Large intestine (tissue), 3 donors: Measurements from ENCODE around the gene MRFAP1. TPM values are rescaled to one million over a fixed set of nuclear protein-coding genes. Genes with fewer than 3 reads are reported as not detected.
"Not testable (repeated sequence)": the region's sequence is repeated elsewhere in the genome, so short reads cannot be mapped to it uniquely, and the experiment has no call there.

Experiments
- DNase-seq, 2 donors: peaks; one replicate each; pipeline versions ENCODE4 v3.0.0 to v3.0.0-alpha.2; 2013
- H3K27ac ChIP-seq: one replicate; pipeline ENCODE4 v1.5.1; 2013; ENCODE audit warnings: low read length
- H3K27me3 ChIP-seq: 2 replicates; pipeline ENCODE4 v1.6.1; 2013; ENCODE audit warnings: low read length; ENCODE audit not compliant: control insufficient read depth, insufficient read depth
- H3K36me3 ChIP-seq: 2 replicates; pipeline ENCODE4 v1.6.1; 2013; ENCODE audit warnings: low read length; ENCODE audit not compliant: control insufficient read depth, insufficient read depth
- H3K4me1 ChIP-seq: one replicate; pipeline ENCODE4 v1.6.1; 2013; ENCODE audit warnings: low read length; ENCODE audit not compliant: control insufficient read depth, insufficient read depth
- H3K4me3 ChIP-seq: one replicate; pipeline ENCODE4 v1.5.1; 2013; ENCODE audit warnings: low read length
- H3K9me3 ChIP-seq: one replicate; pipeline ENCODE4 v1.6.1; 2013; ENCODE audit warnings: mild to moderate bottlenecking, low read depth, low read length, moderate library complexity; ENCODE audit not compliant: control insufficient read depth
- WGBS: methylation state at CpG from one replicate; pipeline ENCODE4 v1.1.5; 2013; ENCODE audit warnings: low lambda C conversion rate; ENCODE audit not compliant: insufficient coverage; 5-methylcytosine and 5-hydroxymethylcytosine counted together
- polyA plus RNA-seq: library from polyadenylated mRNA; unstranded; fragments of 120-200 nt; gene quantifications from one replicate; pipeline ENCODE4 v1.2.1, GENCODE V29; 2013

MRFAP1 gene
- polyA plus RNA-seq, 1 donor, result 244 TPM

DNA sequence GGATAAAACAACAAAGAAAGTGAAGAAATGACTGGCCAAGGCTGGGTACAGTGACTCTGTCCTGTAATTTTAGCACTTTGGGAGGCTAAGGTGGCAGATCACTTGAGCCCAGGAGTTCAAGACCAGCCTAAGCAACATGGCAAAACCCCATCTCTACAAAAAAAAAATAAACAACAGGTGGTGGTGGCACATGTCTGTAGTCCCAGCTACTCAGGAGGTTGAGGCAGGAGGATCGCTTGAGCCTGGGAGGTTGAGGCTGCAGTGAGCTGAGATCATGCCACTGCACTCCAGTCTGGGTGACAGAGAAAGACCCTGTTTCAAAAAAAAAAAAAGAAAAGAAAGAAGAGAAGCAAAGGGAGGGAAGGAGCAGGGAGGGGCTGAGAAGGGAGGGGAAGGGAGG, 12.0 kb upstream of the MRFAP1 start:
- DNase-seq, H3K4me3 ChIP-seq, H3K27ac ChIP-seq, H3K36me3 ChIP-seq, H3K9me3 ChIP-seq, H3K27me3 ChIP-seq, H3K4me1 ChIP-seq: not testable (repeated sequence)
- WGBS, result no CpG with 5 or more reads among the region's 1 CpG

DNA sequence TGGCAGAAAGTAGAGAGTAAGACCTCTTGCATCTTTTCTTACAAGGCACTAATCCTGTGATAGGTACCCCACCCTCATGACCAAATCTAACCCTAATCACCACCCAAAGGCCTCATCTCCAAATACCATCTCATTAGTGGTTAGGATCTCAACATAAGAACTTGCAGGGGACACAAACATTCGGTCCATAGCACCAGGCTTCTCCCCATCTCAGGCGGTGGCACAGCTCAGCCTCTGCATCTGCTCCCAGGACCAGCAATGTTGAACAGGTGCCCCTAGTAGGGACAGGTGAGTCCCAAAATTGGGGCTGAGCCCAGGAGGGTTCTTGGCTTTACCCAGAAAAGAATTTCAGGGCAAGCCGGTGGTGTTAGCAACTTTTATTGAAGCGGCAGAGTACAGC, 8.4 kb upstream of the MRFAP1 start:
- H3K4me1 ChIP-seq, result no peaks in the 10 kb centered on the region
- H3K36me3 ChIP-seq, result no peaks in the 10 kb centered on the region
- no peaks in the 10 kb centered on the region for H3K27me3 ChIP-seq
- H3K27ac ChIP-seq, result no peak overlapping the region
- WGBS, result no CpG with 5 or more reads among the region's 4 CpGs
- no peak overlapping the region for H3K4me3 ChIP-seq
- H3K9me3 ChIP-seq, result no peaks in the 10 kb centered on the region
- no peak for DNase-seq

DNA sequence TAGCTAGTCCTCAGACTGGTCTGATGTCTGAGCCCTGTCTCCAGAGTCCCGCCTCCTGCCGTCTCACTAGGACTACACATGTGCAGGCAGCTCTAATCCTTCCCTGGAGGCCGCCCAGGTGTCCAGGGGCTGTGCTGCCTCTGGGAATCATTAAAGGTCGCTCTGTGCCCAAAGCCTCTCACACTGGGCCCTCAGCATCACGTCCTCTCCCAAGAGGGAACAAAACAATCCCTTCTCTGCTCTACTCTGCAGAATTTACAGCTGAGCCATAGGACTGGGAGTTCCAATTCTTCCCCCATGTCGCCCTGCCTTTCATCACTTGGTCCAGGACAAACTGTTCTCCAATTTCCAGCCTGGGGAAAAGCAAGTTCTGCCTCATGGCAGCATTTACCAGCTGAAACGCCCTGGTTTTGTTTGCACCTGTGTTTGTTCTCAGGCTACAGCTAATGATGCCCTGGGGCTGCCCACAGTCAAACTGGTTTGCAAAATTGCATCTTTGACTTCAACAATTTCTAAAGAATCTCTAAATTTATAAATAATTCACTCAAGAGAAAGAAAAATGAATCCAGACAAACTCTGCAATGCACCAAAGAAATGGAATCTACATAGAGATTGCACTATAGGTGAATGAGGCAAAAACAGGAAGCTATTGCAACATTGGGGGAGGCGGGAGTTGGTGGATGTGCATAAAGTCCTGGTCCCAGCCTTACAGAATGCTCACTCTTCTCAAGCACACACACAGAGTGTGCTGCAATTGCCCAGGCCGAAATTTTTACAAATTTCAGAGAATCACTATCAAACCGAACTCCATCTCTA, 7.2 kb upstream of the MRFAP1 start:
- Histone ChIP-seq H3K27ac (no peak overlapping the region), H3K9me3 (no peaks in the 10 kb centered on the region), H3K4me3 (no peak overlapping the region), H3K4me1 (no peaks in the 10 kb centered on the region), H3K36me3 (no peaks in the 10 kb centered on the region), H3K27me3 (no peaks in the 10 kb centered on the region)
- no peak for DNase-seq
- no CpG with 5 or more reads among the region's 10 CpGs for WGBS

DNA sequence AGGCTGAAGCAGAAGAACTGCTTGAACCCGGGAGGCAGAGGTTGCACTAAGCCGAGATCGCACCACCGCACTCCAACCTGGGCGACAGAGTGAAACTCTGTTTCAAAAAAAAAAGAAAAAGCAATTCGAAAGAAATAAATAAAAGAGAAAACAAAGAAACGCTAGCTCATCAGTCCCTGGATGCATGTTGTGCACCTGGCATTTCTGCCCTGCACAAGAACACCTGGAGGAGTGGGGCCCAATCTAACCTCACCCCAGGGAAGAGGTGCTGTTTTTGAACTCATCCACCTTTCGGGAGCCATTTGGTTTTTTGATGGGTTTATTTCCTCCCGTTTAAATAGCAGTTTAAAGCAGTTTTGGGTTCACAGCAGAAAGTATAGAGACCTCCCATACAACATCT, 5.7 kb upstream of the MRFAP1 start:
- Histone ChIP-seq H3K27ac (no peak overlapping the region), H3K4me1 (no peaks in the 10 kb centered on the region)
- WGBS, result no CpG with 5 or more reads among the region's 9 CpGs

DNA sequence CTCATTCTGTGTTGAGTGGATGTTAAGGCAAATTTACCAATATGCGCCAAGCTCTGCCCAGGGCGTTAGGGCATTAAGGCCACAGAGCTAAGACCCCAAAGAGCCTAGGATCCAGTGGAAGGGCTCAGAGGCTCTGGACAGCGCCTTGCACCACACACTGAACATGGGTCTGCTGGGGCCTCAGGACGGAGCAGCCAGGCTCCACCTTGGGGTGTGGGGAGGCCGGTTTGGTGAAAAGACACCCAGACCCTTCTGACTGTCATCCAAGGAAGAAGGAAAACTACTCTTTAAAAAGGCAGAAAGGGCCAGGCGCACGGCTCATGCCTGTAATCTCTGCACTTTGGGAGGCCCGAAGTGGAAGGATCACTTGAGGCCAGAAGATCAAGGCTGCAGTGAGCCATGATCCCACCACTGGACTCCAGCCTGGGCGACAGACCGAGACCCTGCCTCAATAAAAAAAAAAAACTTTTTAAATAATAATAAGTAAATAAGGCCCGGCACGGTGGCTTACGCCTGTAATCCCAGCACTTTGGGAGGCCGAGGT, 1.3 kb upstream of the MRFAP1 start:
- no peak for DNase-seq
- Histone ChIP-seq H3K9me3 (no peaks in the 10 kb centered on the region), H3K36me3 (peaks cover 19% of the 10 kb centered on the region), H3K4me1 (peaks cover 8% of the 10 kb centered on the region), H3K27me3 (no peaks in the 10 kb centered on the region), H3K27ac (no peak overlapping the region), H3K4me3 (no peak overlapping the region)
- WGBS, result no CpG with 5 or more reads among the region's 14 CpGs

More for the DNA sequence above, 5.7 kb upstream of the MRFAP1 start:
- Histone ChIP-seq H3K4me3 (no peak overlapping the region), H3K27me3 (no peaks in the 10 kb centered on the region), H3K36me3 (no peaks in the 10 kb centered on the region), H3K9me3 (no peaks in the 10 kb centered on the region)
- DNase-seq, result no peak

DNA sequence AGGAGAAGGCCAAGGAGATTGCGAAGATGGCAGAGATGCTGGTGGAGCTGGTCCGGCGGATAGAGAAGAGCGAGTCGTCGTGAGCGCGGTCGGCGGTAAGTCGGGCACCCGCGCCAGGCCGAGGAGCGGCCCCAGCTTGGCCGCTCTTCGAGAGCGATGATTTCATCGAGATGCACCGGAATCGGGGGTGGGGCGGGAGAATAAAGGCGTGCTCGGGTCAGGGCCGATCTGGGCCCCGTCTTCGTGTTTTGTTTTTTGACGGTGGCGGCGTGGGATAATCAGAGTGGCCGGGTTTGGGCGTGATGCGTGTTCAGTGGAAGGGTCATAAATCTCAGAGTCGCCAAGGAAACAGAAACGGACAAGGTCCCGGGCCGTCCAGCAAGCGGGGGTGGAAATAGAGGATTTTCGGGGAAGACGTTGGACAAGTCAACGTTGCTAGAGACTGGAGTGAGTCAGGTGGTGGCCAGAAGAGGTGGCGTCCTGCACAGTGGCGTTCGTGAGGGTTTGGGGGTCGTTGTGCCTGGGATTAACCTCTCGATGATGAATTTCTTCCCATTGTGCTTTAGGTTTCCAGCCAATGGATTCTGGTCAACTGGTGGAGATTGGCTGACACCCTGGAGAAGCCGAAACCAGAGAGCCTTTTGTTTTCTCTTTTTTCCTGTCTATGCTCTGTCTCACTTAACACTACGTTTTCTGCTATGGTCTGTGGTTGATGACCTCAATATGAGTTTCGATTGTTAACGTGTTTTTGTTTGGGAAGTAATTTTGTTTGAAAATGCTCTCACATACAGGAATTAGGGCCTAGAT, 882 bp downstream of the MRFAP1 start:
- H3K4me1 ChIP-seq, result peaks cover 8% of the 10 kb centered on the region
- H3K9me3 ChIP-seq, result no peaks in the 10 kb centered on the region
- H3K27me3 ChIP-seq, result no peaks in the 10 kb centered on the region
- 0% methylated on average over 1 of the region's 50 CpGs for WGBS
- peak overlapping the region; percentile 90 for H3K4me3 ChIP-seq
- DNase-seq, result peak in 1 of 2 donors; percentile 50
- H3K27ac ChIP-seq, result peak overlapping the region; percentile 94
- peaks cover 19% of the 10 kb centered on the region for H3K36me3 ChIP-seq

DNA sequence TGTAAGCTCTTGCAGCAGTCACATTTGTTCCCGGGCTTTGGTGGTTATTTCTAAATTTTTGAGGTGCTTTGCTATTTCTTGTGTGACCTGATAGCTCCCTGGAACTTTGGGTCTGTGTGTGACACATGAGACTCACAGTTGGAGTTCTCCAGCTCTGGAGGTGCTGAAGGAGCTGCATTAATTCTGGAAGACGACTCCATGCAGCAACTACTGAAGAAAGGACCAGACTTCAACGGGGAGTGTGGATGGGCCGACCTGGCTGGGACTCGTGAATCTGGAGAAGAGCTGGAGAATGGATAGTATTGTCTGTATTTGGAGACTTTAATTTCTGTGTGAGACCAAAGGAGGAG, 1.5 kb downstream of the MRFAP1 start:
- no CpG with 5 or more reads among the region's 5 CpGs for WGBS
- no peak for DNase-seq

DNA sequence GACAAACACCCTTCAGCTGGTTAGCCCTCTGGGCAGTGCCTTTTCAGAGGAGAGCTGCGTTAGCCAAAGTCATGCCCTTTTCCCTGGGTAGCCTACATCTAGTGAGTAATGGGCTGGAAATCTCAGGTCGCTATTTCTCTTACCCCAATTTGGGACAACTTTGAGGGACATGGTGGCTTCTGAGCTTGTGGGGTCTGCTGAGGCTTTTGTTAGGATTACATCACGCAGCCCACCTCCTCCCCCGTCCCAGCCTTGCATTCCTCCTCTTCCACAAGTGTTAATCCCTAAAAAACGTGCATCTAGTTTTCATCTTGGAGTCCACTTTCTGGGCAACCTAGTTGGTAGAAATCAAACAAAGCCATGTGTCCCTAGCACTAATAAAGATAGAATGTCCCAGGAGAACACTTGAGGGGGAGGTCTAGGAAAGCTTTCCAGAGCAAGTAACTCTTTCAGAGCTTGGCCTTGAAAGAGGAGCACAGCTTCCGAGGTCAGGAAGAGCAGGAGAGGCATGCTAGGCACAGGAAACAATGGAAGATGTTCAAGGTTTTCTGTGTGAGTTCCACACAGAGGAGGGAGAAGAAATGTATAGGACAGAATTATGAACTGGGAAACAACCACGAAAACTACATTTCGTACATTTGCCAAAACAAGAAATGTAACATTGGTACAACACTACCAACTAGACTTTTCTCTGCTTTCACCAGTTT, 2.8 kb downstream of the MRFAP1 start:
- H3K9me3 ChIP-seq, result no peaks in the 10 kb centered on the region
- no peak for DNase-seq
- H3K27me3 ChIP-seq, result no peaks in the 10 kb centered on the region
- H3K4me3 ChIP-seq, result no peak overlapping the region
- peaks cover 8% of the 10 kb centered on the region for H3K4me1 ChIP-seq
- H3K36me3 ChIP-seq, result peaks cover 19% of the 10 kb centered on the region
- 100% methylated on average over 2 of the region's 8 CpGs for WGBS
- no peak overlapping the region for H3K27ac ChIP-seq

More for the DNA sequence above, 1.5 kb downstream of the MRFAP1 start:
- peak overlapping the region; percentile 90 for H3K4me3 ChIP-seq
- H3K27ac ChIP-seq, result peak overlapping the region; percentile 94
- no peaks in the 10 kb centered on the region for H3K27me3 ChIP-seq
- H3K36me3 ChIP-seq, result peaks cover 19% of the 10 kb centered on the region
- H3K4me1 ChIP-seq, result peaks cover 8% of the 10 kb centered on the region
- H3K9me3 ChIP-seq, result no peaks in the 10 kb centered on the region

DNA sequence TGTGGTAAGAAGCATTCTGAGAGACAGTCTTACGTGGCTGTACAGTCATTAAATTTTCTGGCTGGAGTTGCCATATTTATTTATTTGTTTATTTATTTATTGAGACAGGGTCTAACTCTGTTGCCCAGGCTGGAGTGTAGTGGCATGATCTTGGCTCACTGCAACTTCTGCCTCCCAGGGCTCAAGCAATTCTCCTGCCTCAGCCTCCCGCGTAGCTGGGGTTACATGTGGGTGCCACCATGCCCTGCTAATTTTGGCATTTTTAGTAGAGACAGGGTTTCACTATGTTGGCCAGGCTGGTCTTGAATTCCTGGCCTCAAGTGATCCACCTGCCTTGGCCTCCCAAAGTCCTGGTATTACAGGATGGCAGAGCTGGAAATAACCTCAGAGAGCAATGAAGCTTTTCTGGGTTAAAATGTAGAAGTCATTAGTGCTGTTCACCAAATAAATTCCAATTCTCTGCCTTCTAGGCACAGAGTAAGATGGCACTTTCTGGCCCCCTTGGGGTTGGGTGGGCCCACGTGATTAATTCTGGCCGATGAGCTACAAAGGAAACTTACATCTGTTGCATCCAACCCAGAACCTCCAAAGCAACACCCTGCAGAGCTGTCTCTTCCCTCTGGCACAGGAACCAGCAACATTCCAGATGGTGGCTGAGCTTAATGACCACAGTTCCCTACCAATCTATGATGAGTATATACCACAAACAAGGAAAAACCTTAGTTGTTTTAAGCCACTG, 4.5 kb downstream of the MRFAP1 start:
- no peaks in the 10 kb centered on the region for H3K9me3 ChIP-seq
- H3K4me3 ChIP-seq, result no peak overlapping the region
- 100% methylated on average over 1 of the region's 5 CpGs for WGBS
- DNase-seq, result no peak
- no peak overlapping the region for H3K27ac ChIP-seq
- H3K4me1 ChIP-seq, result peaks cover 8% of the 10 kb centered on the region
- H3K27me3 ChIP-seq, result no peaks in the 10 kb centered on the region
- H3K36me3 ChIP-seq, result peaks cover 19% of the 10 kb centered on the region
